HG02973 (cell line): ENCODE measurements around the gene AK2.
"Not testable (repeated sequence)": the region's sequence is repeated elsewhere in the genome, so short reads cannot be mapped to it uniquely, and the experiment has no call there.

Experiments
- ATAC-seq: cut with Tn5 transposase; IDR thresholded peaks from one replicate; pipeline ENCODE4 v1.9.1; 2021; ENCODE audit warnings: moderate library complexity; ENCODE audit not compliant: unreplicated experiment

The AK2 gene

GRCh38 chr1:32977546-32978087, 59.1 kb downstream of the AK2 start:
- ATAC-seq = no peak

- ATAC-seq = not testable (repeated sequence)
Measured at GRCh38 chr1:32975055-32975454, 61.6 kb downstream of the AK2 start.

DNA sequence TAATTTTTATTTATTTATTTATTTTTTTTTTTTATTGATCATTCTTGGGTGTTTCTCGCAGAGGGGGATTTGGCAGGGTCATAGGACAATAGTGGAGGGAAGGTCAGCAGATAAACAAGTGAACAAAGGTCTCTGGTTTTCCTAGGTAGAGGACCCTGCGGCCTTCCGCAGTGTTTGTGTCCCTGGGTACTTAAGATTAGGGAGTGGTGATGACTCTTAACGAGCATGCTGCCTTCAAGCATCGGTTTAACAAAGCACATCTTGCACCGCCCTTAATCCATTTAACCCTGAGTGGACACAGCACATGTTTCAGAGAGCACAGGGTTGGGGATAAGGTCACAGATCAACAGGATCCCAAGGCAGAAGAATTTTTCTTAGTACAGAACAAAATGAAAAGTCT, 63.2 kb downstream of the AK2 start:
- ATAC-seq = not testable (repeated sequence)

GRCh38 chr1:32972814-32973428, 63.8 kb downstream of the AK2 start:
- no peak for ATAC-seq

DNA sequence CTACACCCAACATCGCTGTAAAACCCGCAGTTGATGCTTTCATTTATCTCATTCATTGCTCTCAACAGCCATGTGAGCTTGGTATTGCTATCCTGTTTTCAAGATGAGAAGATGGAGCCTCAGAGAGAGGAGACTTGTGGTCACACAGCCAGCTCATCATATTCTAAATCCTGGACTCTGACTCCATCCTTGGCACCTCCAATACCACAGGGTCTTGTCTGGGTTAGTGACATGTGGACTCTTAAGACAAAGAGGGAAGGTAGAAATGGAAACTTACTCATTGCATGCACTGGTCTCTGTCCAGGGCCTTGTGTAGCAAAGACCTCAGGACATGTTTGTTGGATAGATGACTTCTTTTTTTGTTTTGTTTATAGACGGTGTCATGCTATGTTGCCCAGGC, 65.1 kb downstream of the AK2 start:
- no peak for ATAC-seq

DNA sequence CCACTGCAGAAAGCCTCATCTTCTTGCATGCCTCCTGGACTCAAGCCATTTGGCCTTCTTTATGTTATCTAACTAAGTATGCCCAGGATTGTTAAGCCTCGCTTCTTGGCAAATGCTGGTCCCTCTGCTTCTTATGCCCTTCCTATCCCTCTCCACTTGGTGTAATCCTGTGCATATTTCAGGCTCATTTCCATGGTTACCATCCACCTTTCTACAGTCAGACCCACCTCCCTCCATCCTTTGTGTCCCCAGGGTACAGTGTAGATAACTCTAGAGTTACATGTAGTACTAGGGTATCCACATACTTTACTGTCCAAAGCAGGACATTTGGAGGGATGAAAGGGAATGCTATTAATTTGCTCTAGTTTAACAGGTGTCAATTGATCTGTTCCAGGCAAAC, 65.5 kb downstream of the AK2 start:
- no peak for ATAC-seq

GRCh38 chr1:32969566-32969965, 67.1 kb downstream of the AK2 start:
- ATAC-seq = no peak

DNA sequence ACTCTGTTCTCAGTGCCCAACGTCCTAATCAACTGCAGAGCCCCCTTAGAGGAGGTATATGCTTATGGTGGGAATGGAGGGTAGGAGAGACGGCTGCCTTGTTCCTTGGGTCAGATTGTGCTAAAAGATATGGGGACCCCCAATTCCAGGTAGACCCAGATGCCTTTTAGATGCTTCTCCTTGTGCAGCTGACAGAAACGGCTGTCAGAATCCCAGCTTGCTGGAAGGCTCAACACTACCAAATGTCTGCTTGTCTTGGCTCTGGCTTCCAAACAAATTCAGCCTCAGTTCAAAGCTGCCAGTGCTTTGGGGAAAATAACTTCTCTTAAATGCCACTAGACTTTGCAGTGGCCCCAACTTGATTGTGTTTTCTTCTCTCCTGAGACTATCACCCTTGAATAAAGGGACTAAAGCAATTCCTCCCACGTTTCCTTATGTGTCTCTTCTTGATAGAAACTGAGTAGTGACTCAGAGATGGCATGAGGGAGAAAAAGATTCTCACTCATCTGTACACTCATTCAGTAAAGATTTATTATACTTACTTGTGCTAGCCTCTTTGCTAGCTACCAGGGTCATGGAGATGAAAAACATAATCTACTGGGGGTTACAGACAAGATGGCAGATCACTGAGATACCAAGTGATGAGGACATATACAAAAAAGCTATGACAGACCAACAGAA, 68.7 kb downstream of the AK2 start:
- ATAC-seq = no peak

DNA sequence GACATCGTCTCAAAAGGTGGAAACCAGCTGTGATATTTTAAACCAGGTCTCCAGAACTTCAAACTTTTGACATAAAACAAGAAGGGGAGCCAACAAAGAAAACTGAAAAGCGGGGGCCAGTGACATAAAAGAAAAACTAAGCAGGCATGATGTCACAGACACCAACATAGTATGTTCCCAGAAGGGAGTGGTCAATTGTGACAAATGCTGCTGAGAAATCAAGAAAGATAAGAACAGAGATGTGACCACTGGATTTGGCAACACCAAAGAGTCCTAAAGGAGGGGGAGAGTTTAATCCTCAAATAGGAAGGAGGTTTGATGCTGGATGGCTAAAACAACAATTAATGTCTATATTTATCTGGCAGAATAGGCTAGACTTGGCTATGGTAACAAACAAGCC, 69.8 kb downstream of the AK2 start:
- no peak for ATAC-seq

- ATAC-seq = no peak
Measured at GRCh38 chr1:32965251-32965747, 71.4 kb downstream of the AK2 start.

DNA sequence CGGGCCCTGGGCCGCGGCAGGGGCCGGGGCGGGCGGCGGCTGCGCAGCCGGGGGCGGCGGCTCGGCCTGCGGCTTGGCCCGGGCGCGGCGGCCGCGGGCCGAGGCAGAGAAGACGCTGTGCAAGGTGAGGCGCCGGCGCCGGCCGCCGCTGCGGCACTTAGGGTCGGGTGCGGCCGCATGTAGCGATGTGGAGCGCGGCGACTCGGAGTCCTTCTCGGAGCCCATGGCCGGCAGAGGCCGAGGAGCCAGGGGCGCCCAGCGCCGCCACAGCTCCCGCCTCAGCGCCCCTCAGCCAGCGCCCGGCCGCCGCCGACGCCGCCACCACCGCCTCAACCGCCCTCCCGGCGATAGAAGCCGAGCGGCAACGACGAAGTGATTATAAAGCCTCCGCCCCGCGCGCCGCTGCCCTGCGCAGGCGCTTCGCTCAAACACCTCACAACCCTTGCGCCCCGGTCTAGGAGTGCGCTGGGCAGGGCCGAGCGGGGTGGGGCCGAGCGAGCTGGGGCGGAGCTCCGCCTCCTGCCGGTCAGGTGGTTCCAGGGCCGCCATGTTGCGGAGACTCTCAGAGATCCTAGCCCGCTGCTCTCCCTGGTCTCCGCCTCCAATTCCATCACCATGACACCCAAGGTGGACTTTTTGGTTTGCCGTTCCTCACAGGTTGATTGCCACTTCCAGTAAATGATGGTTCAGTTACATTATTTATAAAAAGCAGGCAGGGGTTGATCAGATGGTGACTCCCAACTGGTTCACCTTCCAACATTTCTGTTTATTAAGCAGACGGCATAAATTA, 72.0 kb downstream of the AK2 start, which contains the start of gene RNF19B:
Gene RNF19B, minus strand, starts transcription at position 349 of the 790 bp plus-strand sequence. Its CDS starts 124 bp downstream, at position 225.
- peak; percentile 85 for ATAC-seq

- peak; percentile 18 for ATAC-seq
Measured at GRCh38 chr1:32963746-32964460, 72.8 kb downstream of the AK2 start.

DNA sequence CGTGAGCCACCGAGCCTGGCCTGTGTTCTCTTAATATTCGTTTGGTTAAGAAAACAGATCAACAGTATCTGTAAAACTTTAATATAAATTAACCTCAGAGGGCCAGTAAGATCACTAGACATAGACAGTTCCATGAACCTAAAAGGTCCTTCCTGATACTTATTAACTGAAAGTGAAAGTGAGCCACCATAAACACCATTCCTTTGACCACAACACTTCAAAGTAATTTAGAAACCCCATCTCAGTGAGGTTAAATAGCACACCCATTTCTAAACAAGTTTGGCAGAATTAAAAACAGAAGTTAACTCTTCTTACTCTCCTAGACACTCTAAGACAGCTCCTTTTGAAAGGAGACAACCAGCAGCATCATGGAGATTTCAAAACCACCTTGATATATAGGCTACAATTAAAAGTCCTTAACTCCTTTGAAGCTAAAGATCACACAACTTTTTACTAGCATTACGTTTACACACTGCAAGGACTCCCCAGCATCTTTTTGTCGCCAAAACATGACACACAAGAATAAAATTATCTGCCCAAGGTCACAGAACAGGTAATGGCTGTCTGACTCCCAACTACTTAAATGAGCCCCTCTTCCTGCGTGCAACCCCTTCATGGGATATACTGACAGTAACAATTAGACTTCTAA, 74.3 kb downstream of the AK2 start:
- no peak for ATAC-seq

DNA sequence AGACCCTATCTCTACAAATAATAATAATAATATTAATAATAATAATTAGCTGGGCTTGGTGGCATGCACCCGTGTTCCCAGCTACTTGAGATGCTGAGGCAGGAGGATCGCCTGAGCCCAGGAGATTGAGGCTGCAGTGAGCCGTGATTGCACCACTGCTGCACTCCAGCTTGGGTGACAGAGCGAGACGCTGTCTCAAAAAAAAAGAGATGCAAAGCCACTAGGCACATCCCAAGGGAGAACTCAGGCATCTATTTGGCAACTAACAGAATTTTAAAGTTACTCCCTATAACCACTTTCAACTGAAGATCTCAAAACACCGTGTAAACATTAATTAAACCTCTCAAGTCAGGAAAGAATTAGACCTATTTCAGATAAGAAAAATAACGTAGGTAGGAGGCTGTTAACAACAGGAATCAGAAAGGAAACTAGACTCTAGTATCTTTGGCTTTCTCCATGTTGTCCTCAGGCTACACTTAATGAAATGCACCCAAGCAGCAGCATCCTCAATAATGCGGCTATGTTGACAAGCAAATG, 75.8 kb downstream of the AK2 start:
- no peak for ATAC-seq

GRCh38 chr1:32960342-32960741, 76.3 kb downstream of the AK2 start:
- no peak for ATAC-seq

GRCh38 chr1:32958827-32959226, 77.9 kb downstream of the AK2 start:
- no peak for ATAC-seq
